H1 (cell line): ENCODE data around the gene SULF2. TPM values are rescaled to one million over a fixed set of nuclear protein-coding genes. Genes with fewer than 3 reads are reported as not detected.

ENCODE experiments used
- SIX5 ChIP-seq: IDR thresholded peaks from 2 replicates; pipeline ENCODE4 v1.6.1; 2011; ENCODE audit warnings: mild to moderate bottlenecking, low read depth, low read length
- polyA plus RNA-seq, 7 experiments: library from polyadenylated mRNA; depleted of rRNA in 3 of 7; stranded (reverse) in 5 of 7; unstranded in 2 of 7; fragments of >200 nt in 5 of 7; fragments of 200-250 nt in 2 of 7; gene quantifications; 1 replicate in 5 of 7; 2 replicates in 1 of 7; 4 replicates in 1 of 7; pipeline versions ENCODE4 v1.2.1 to v1.2.3, GENCODE V29; 2011 to 2013; ENCODE audit warnings: missing spikeins in 2 of 7, mixed read lengths in 2 of 7
- total RNA-seq: library from RNA; stranded (reverse); fragmentation: NEBNext Ultra II Directional; extraction: Animal tissue kit (Norgen Biotek cat#: 25700); gene quantifications from 2 replicates; pipeline ENCODE4 v1.2.1, GENCODE V29; 2021
- TF ChIP-seq, protein P1 (sequence below): fragments of 300-600 bp; sonication (generic); IDR thresholded peaks from 2 replicates; pipeline ENCODE4 v1.7.1; 2012; ENCODE audit warnings: low read length, moderate library complexity, mild to moderate bottlenecking, inconsistent platforms; ENCODE audit not compliant: insufficient replicate concordance
- TF ChIP-seq, protein P2 (sequence below): IDR thresholded peaks from 2 replicates; pipeline ENCODE4 v1.6.1; 2012; ENCODE audit warnings: inconsistent platforms

The SULF2 gene
- total and polyA plus RNA-seq, 2 of the 8 experiments (the other 6 are each of a cell fraction or from before 2014, with no cell fraction given), result 15.7 to 28.2 TPM

DNA sequence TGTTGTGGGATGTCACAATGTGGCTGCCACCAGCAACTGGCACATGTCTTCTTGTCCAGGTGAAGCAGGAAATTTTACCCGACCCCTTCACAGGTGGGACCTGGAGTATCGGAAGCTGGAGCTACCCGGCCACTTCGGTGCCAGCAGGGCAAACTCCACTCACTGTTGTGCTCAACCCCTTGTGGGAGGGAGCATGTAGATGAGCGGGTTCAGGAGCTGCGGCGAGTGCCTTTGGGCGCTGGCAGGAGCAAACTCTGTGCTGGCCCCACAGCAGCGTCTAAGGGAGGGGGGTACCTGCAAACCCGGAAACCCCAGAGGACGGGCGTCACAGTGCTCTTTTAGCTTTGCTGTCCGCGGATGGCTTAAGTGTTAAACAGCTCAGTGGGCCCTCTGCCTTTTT lies 20.7 kb upstream of the SULF2 start (continued):
- TF ChIP-seq, protein P1, sequence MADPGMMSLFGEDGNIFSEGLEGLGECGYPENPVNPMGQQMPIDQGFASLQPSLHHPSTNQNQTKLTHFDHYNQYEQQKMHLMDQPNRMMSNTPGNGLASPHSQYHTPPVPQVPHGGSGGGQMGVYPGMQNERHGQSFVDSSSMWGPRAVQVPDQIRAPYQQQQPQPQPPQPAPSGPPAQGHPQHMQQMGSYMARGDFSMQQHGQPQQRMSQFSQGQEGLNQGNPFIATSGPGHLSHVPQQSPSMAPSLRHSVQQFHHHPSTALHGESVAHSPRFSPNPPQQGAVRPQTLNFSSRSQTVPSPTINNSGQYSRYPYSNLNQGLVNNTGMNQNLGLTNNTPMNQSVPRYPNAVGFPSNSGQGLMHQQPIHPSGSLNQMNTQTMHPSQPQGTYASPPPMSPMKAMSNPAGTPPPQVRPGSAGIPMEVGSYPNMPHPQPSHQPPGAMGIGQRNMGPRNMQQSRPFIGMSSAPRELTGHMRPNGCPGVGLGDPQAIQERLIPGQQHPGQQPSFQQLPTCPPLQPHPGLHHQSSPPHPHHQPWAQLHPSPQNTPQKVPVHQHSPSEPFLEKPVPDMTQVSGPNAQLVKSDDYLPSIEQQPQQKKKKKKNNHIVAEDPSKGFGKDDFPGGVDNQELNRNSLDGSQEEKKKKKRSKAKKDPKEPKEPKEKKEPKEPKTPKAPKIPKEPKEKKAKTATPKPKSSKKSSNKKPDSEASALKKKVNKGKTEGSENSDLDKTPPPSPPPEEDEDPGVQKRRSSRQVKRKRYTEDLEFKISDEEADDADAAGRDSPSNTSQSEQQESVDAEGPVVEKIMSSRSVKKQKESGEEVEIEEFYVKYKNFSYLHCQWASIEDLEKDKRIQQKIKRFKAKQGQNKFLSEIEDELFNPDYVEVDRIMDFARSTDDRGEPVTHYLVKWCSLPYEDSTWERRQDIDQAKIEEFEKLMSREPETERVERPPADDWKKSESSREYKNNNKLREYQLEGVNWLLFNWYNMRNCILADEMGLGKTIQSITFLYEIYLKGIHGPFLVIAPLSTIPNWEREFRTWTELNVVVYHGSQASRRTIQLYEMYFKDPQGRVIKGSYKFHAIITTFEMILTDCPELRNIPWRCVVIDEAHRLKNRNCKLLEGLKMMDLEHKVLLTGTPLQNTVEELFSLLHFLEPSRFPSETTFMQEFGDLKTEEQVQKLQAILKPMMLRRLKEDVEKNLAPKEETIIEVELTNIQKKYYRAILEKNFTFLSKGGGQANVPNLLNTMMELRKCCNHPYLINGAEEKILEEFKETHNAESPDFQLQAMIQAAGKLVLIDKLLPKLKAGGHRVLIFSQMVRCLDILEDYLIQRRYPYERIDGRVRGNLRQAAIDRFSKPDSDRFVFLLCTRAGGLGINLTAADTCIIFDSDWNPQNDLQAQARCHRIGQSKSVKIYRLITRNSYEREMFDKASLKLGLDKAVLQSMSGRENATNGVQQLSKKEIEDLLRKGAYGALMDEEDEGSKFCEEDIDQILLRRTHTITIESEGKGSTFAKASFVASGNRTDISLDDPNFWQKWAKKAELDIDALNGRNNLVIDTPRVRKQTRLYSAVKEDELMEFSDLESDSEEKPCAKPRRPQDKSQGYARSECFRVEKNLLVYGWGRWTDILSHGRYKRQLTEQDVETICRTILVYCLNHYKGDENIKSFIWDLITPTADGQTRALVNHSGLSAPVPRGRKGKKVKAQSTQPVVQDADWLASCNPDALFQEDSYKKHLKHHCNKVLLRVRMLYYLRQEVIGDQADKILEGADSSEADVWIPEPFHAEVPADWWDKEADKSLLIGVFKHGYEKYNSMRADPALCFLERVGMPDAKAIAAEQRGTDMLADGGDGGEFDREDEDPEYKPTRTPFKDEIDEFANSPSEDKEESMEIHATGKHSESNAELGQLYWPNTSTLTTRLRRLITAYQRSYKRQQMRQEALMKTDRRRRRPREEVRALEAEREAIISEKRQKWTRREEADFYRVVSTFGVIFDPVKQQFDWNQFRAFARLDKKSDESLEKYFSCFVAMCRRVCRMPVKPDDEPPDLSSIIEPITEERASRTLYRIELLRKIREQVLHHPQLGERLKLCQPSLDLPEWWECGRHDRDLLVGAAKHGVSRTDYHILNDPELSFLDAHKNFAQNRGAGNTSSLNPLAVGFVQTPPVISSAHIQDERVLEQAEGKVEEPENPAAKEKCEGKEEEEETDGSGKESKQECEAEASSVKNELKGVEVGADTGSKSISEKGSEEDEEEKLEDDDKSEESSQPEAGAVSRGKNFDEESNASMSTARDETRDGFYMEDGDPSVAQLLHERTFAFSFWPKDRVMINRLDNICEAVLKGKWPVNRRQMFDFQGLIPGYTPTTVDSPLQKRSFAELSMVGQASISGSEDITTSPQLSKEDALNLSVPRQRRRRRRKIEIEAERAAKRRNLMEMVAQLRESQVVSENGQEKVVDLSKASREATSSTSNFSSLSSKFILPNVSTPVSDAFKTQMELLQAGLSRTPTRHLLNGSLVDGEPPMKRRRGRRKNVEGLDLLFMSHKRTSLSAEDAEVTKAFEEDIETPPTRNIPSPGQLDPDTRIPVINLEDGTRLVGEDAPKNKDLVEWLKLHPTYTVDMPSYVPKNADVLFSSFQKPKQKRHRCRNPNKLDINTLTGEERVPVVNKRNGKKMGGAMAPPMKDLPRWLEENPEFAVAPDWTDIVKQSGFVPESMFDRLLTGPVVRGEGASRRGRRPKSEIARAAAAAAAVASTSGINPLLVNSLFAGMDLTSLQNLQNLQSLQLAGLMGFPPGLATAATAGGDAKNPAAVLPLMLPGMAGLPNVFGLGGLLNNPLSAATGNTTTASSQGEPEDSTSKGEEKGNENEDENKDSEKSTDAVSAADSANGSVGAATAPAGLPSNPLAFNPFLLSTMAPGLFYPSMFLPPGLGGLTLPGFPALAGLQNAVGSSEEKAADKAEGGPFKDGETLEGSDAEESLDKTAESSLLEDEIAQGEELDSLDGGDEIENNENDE, result no peak
- TF ChIP-seq, protein P2, sequence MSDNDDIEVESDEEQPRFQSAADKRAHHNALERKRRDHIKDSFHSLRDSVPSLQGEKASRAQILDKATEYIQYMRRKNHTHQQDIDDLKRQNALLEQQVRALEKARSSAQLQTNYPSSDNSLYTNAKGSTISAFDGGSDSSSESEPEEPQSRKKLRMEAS, result no peak
- TF ChIP-seq SIX5, result no peak
- TF ChIP-seq, all 59 proteins: peak for 0
